ENCODE measurements around the gene IRX3.

IRX3 gene

GRCh38 chr16:54268766-54269165, 17.8 kb downstream of the IRX3 start:
- H3K4me3 ChIP-seq (replicated peaks; ENCODE audit: low read depth, low read length) = no peak overlapping the region
- no peak for DNase-seq (ENCODE audit: extremely low read depth, insufficient read length)
- TF ChIP-seq CTCF (IDR thresholded peaks at IDR 0.05; ENCODE audit: insufficient read depth, low read length, poor library complexity, severe bottlenecking) = no peak
- H3K36me3 ChIP-seq (ENCODE audit: control insufficient read depth, insufficient read depth, low read length) = no peaks in the 10 kb centered on the region
- no peaks in the 10 kb centered on the region for H3K27me3 ChIP-seq (replicated peaks; ENCODE audit: control insufficient read depth, insufficient read depth, low read length)

- no peak for DNase-seq (ENCODE audit: extremely low read depth, insufficient read length)
Observed at GRCh38 chr16:54268340-54268739, 18.2 kb downstream of the IRX3 start.

GRCh38 chr16:54266363-54266955, 20.1 kb downstream of the IRX3 start:
- no peak for TF ChIP-seq CTCF (IDR thresholded peaks at IDR 0.05; ENCODE audit: insufficient read depth, low read length, poor library complexity, severe bottlenecking)
- Histone ChIP-seq H3K4me3 (replicated peaks; ENCODE audit: low read depth, low read length) (no peak overlapping the region), H3K27me3 (replicated peaks; ENCODE audit: control insufficient read depth, insufficient read depth, low read length) (no peaks in the 10 kb centered on the region), H3K36me3 (ENCODE audit: control insufficient read depth, insufficient read depth, low read length) (no peaks in the 10 kb centered on the region)
- DNase-seq (ENCODE audit: extremely low read depth, insufficient read length) = no peak

More at GRCh38 chr16:54268340-54268739, 18.2 kb downstream of the IRX3 start:
- H3K4me3 ChIP-seq (replicated peaks; ENCODE audit: low read depth, low read length) = no peak overlapping the region
- H3K36me3 ChIP-seq (ENCODE audit: control insufficient read depth, insufficient read depth, low read length) = no peaks in the 10 kb centered on the region
- no peaks in the 10 kb centered on the region for H3K27me3 ChIP-seq (replicated peaks; ENCODE audit: control insufficient read depth, insufficient read depth, low read length)
- no peak for TF ChIP-seq CTCF (IDR thresholded peaks at IDR 0.05; ENCODE audit: insufficient read depth, low read length, poor library complexity, severe bottlenecking)

- no peak for DNase-seq (ENCODE audit: extremely low read depth, insufficient read length)
- Histone ChIP-seq H3K27me3 (replicated peaks; ENCODE audit: control insufficient read depth, insufficient read depth, low read length) (no peaks in the 10 kb centered on the region), H3K36me3 (ENCODE audit: control insufficient read depth, insufficient read depth, low read length) (no peaks in the 10 kb centered on the region), H3K4me3 (replicated peaks; ENCODE audit: low read depth, low read length) (no peak overlapping the region)
- no peak for TF ChIP-seq CTCF (IDR thresholded peaks at IDR 0.05; ENCODE audit: insufficient read depth, low read length, poor library complexity, severe bottlenecking)
Observed at GRCh38 chr16:54265575-54266107, 20.9 kb downstream of the IRX3 start.

GRCh38 chr16:54253118-54253517, 33.5 kb downstream of the IRX3 start:
- H3K4me3 ChIP-seq (replicated peaks; ENCODE audit: low read depth, low read length) = no peak overlapping the region
- no peak for DNase-seq (ENCODE audit: extremely low read depth, insufficient read length)
- H3K27me3 ChIP-seq (replicated peaks; ENCODE audit: control insufficient read depth, insufficient read depth, low read length) = no peaks in the 10 kb centered on the region
- H3K36me3 ChIP-seq (ENCODE audit: control insufficient read depth, insufficient read depth, low read length) = no peaks in the 10 kb centered on the region
- no peak for TF ChIP-seq CTCF (IDR thresholded peaks at IDR 0.05; ENCODE audit: insufficient read depth, low read length, poor library complexity, severe bottlenecking)

Measured in GM06990 (cell line).